ENCODE data around the gene CACNG4. TPM values are rescaled to one million over a fixed set of nuclear protein-coding genes. Genes with fewer than 3 reads are reported as not detected.

CACNG4 gene
- total RNA-seq, 1 donor from 2014 or later = 0.34 TPM

DNA sequence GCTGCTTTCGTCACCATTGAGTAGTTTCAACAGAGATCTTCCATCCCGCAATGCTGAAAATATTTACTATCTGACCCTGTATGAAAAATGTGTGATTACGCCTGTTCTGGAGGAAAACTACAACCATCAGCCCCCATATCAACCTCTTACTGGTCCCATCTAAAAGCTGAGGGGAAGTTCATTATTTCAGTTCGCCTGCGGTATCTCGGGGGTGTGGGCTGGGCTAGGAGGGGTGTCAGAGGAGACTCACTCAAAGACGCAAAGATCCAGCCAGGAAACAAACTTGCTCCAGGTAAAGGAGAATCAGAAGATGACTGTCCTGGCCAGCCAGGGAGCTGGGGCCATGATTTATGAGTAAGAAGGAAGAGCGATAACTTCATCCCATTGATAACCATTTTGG is 93.5 kb downstream of the CACNG4 start:
- Mint-ChIP-seq H3K36me3 (no peaks in the 10 kb centered on the region), H3K27ac (no peak overlapping the region), H3K4me1 (peaks cover 5% of the 10 kb centered on the region), H3K27me3 (ENCODE audit: insufficient read depth, low read depth) (peaks cover 6% of the 10 kb centered on the region), H3K4me3 (no peak overlapping the region), H3K9me3 (no peaks in the 10 kb centered on the region)
- H3K27me3 ChIP-seq = no peaks in the 10 kb centered on the region
- no peak overlapping the region for H3K9ac ChIP-seq
- H3K9me3 ChIP-seq (ENCODE audit: low read depth) = no peaks in the 10 kb centered on the region
- no peaks in the 10 kb centered on the region for H3K79me2 ChIP-seq (ENCODE audit: low read depth)
- H2AFZ ChIP-seq (replicated peaks) = no peak overlapping the region
- H4K20me1 ChIP-seq (ENCODE audit: low read depth) = no peaks in the 10 kb centered on the region
- no peaks in the 10 kb centered on the region for H3K36me3 ChIP-seq
- H3F3A ChIP-seq (ENCODE audit: low read depth) = no peaks in the 10 kb centered on the region
- no peak overlapping the region for H3K27ac ChIP-seq
- H3K4me2 ChIP-seq = no peak overlapping the region
- H3K4me1 ChIP-seq = no peaks in the 10 kb centered on the region
- TF ChIP-seq EZH2phosphoT487 (IDR thresholded peaks at IDR 0.05) (no peak), EZH2 (IDR thresholded peaks at IDR 0.05) (no peak)
- TF ChIP-seq, protein P1, sequence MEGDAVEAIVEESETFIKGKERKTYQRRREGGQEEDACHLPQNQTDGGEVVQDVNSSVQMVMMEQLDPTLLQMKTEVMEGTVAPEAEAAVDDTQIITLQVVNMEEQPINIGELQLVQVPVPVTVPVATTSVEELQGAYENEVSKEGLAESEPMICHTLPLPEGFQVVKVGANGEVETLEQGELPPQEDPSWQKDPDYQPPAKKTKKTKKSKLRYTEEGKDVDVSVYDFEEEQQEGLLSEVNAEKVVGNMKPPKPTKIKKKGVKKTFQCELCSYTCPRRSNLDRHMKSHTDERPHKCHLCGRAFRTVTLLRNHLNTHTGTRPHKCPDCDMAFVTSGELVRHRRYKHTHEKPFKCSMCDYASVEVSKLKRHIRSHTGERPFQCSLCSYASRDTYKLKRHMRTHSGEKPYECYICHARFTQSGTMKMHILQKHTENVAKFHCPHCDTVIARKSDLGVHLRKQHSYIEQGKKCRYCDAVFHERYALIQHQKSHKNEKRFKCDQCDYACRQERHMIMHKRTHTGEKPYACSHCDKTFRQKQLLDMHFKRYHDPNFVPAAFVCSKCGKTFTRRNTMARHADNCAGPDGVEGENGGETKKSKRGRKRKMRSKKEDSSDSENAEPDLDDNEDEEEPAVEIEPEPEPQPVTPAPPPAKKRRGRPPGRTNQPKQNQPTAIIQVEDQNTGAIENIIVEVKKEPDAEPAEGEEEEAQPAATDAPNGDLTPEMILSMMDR (IDR thresholded peaks at IDR 0.05) = no peak
- H3K4me3 ChIP-seq = no peak overlapping the region
- DNase-seq (ENCODE audit: low spot score) = no peak

DNA sequence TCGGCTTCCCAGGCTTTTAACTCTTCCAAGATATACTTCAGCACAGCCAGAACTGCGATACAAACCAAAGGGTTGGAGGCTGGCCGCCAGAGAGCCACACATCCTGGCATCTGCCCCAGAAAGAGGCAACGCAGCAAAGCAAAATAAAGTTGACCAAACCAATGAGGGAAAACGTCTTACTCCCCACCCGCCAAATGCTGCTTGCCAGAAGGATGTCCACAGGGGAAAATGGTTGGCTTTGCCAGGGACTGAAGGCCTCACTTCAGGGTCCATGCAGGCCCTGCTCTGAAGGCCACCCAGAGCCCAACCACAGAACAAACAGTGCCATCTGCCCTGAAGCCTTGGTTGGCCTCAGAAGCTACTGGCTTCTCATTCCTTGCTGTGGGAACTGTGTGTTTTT is 94.9 kb downstream of the CACNG4 start:
- Histone ChIP-seq H3K27ac (no peak overlapping the region), H3K79me2 (ENCODE audit: low read depth) (no peaks in the 10 kb centered on the region), H3K4me3 (no peak overlapping the region), H3F3A (ENCODE audit: low read depth) (no peaks in the 10 kb centered on the region), H3K27me3 (no peaks in the 10 kb centered on the region), H3K9ac (no peak overlapping the region), H4K20me1 (ENCODE audit: low read depth) (no peaks in the 10 kb centered on the region), H3K4me2 (no peak overlapping the region), H2AFZ (replicated peaks) (no peak overlapping the region), H3K9me3 (ENCODE audit: low read depth) (no peaks in the 10 kb centered on the region), H3K4me1 (no peaks in the 10 kb centered on the region), H3K36me3 (no peaks in the 10 kb centered on the region)
- no peaks in the 10 kb centered on the region for H3K9me3 Mint-ChIP-seq
- peaks cover 4% of the 10 kb centered on the region for H3K27me3 Mint-ChIP-seq (ENCODE audit: insufficient read depth, low read depth)
- DNase-seq (ENCODE audit: low spot score) = no peak
- no peaks in the 10 kb centered on the region for H3K36me3 Mint-ChIP-seq
- H3K27ac Mint-ChIP-seq = no peak overlapping the region
- TF ChIP-seq EZH2 (IDR thresholded peaks at IDR 0.05) (no peak), EZH2phosphoT487 (IDR thresholded peaks at IDR 0.05) (no peak)
- TF ChIP-seq, protein P1 (IDR thresholded peaks at IDR 0.05) = no peak
- H3K4me1 Mint-ChIP-seq = peaks cover 5% of the 10 kb centered on the region
- no peak overlapping the region for H3K4me3 Mint-ChIP-seq

DNA sequence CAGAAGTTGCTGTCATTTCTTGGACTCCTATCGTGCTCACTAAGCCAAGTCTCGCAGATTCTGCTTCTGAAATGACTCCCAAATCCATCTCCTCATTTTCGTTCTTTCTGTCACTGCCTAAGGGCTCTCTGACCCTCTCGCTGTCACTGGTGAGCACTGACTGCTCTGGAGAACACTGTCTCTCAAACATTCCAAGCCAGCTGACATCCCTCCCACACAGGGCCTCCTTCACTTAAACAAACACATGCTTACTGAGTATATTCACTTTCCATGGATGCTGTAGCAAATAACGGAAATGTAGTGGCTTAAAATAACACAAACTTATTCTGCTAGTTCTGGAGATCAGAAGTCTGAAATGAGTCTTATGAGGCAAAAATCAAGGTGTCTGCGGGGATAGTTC is 98.6 kb downstream of the CACNG4 start:
- Histone ChIP-seq H3F3A (ENCODE audit: low read depth) (peaks cover 3% of the 10 kb centered on the region), H3K4me1 (peaks cover 11% of the 10 kb centered on the region), H3K36me3 (no peaks in the 10 kb centered on the region), H3K9me3 (ENCODE audit: low read depth) (no peaks in the 10 kb centered on the region), H4K20me1 (ENCODE audit: low read depth) (no peaks in the 10 kb centered on the region), H3K27me3 (no peaks in the 10 kb centered on the region), H3K79me2 (ENCODE audit: low read depth) (no peaks in the 10 kb centered on the region), H3K4me2 (no peak overlapping the region), H2AFZ (replicated peaks) (no peak overlapping the region), H3K27ac (no peak overlapping the region), H3K4me3 (no peak overlapping the region), H3K9ac (no peak overlapping the region)
- TF ChIP-seq EZH2phosphoT487 (IDR thresholded peaks at IDR 0.05) (no peak), EZH2 (IDR thresholded peaks at IDR 0.05) (no peak)
- TF ChIP-seq, protein P1 (IDR thresholded peaks at IDR 0.05) = no peak
- Mint-ChIP-seq H3K36me3 (no peaks in the 10 kb centered on the region), H3K4me3 (no peak overlapping the region), H3K27me3 (ENCODE audit: insufficient read depth, low read depth) (no peaks in the 10 kb centered on the region), H3K4me1 (peaks cover 15% of the 10 kb centered on the region), H3K27ac (no peak overlapping the region), H3K9me3 (no peaks in the 10 kb centered on the region)
- DNase-seq (ENCODE audit: low spot score) = no peak
